ENCODE measurements around the gene VWA5B1. TPM values are rescaled to one million over a fixed set of nuclear protein-coding genes. Genes with fewer than 3 reads are reported as not detected.

VWA5B1 gene
- total and polyA plus RNA-seq, 2 experiments from 2014 or later, result 0.16 to 1.0 TPM

DNA sequence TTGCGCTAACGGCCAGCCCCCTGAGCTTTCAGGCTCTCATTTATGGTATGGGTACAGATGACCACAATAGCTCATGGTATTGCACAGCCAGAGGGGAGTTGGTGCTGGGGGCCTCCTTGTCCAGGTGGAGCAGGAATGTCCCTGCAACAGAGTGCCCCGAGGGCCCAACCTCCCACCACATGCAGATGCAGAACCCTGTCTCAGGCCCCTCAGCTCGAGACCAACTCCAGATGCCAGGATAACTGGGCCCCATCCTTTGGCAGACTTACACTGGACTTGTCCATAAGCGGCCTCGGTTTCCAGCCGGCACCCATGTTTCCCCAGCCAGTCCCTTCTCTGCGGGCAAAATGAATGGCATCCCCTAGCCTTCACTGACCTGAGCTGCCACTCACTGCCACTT, 67.1 kb downstream of the VWA5B1 start:
- H3K9me3 Mint-ChIP-seq, result no peaks in the 10 kb centered on the region

More for the DNA sequence above, 67.1 kb downstream of the VWA5B1 start:
- no peaks in the 10 kb centered on the region for H3K9me2 ChIP-seq (ENCODE audit: insufficient read depth)
- H3K27me3 ChIP-seq (ENCODE audit: insufficient read depth), result peaks cover 9% of the 10 kb centered on the region; the same call in 1 of the 2 replicates
- no peak overlapping the region for H3K4me3 Mint-ChIP-seq
- no peaks in the 10 kb centered on the region for H3K36me3 ChIP-seq (ENCODE audit: insufficient read depth)
- H3F3A ChIP-seq (replicated peaks; ENCODE audit: low read depth), result no peaks in the 10 kb centered on the region
- no peak overlapping the region for H3K27ac ChIP-seq (ENCODE audit: low read depth)
- no peak overlapping the region for H3K27ac Mint-ChIP-seq
- H2AFZ ChIP-seq, result no peak overlapping the region
- DNase-seq (ENCODE audit: low spot score) (no peak), ATAC-seq (no peak)
- no peak overlapping the region for H3K4me3 ChIP-seq
- H3K4me1 ChIP-seq (ENCODE audit: insufficient read depth), result no peaks in the 10 kb centered on the region
- H3K79me2 ChIP-seq (replicated peaks; ENCODE audit: insufficient read depth), result no peaks in the 10 kb centered on the region
- peaks cover 8% of the 10 kb centered on the region; the same call in 2 of the 3 replicates for H3K4me1 Mint-ChIP-seq
- H4K20me1 ChIP-seq (replicated peaks; ENCODE audit: insufficient read depth), result no peaks in the 10 kb centered on the region
- no peaks in the 10 kb centered on the region for H3K36me3 Mint-ChIP-seq (ENCODE audit: low read depth)
- H3K27me3 Mint-ChIP-seq (ENCODE audit: insufficient read depth, low read depth, poor library complexity), result peaks cover 12% of the 10 kb centered on the region
- no peak for TF ChIP-seq NANOG (IDR thresholded peaks at IDR 0.05; ENCODE audit: borderline replicate concordance)
- TF ChIP-seq ZNF114 (CRISPR knock-in tag; IDR thresholded peaks at IDR 0.05), result no peak
- no peak for TF ChIP-seq EZH2phosphoT487 (IDR thresholded peaks at IDR 0.05; ENCODE audit: unreplicated experiment)
- no peak for TF ChIP-seq REST (IDR thresholded peaks at IDR 0.05; ENCODE audit: unreplicated experiment)
- no peak for TF ChIP-seq ETS1 (IDR thresholded peaks at IDR 0.05)
- TF ChIP-seq POLR2AphosphoS5 (IDR thresholded peaks at IDR 0.05; ENCODE audit: low read depth), result no peak
- TF ChIP-seq STAT1 (IDR thresholded peaks at IDR 0.05; ENCODE audit: unreplicated experiment), result no peak
- no peak for TF ChIP-seq CTCF (conservative IDR thresholded peaks at IDR 0.05; ENCODE audit: low read depth in 2 of 2)
- no peak overlapping the region for H3K4me2 ChIP-seq

Data from GM23338 (cell line).